ENCODE data around the gene GALNT17.

The GALNT17 gene

DNA sequence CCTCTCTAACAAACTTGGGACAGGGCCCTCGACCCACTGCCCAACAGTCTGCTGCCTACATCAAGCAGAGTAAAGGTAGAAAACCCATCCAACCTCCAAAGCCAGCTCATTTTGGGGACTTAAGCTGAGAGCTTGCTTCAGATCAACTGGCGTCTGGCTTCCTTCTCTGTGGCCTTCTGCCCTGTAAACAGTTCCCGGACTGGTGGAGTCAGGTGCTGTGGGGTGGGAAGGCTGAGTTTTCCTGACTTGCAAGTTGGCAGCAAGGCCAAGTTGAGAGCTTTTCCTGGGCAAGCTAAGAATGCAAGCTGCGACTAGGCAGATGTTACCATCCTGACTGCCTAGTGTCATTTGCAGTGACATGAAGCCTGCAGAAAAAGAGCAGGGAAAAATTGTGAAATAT, 3.7 kb downstream of the GALNT17 start:
- H3K27ac ChIP-seq = no peak overlapping the region
- DNase-seq (ENCODE audit: low spot score) = no peak
- CTCF ChIA-PET = interaction anchor here (0.5 to 0.6 kb wide), 2 partner anchors 370 to 1650 kb away, joined by 3 read pairs; no protein-coding TSS in a partner anchor
- TF ChIP-seq, protein P1, sequence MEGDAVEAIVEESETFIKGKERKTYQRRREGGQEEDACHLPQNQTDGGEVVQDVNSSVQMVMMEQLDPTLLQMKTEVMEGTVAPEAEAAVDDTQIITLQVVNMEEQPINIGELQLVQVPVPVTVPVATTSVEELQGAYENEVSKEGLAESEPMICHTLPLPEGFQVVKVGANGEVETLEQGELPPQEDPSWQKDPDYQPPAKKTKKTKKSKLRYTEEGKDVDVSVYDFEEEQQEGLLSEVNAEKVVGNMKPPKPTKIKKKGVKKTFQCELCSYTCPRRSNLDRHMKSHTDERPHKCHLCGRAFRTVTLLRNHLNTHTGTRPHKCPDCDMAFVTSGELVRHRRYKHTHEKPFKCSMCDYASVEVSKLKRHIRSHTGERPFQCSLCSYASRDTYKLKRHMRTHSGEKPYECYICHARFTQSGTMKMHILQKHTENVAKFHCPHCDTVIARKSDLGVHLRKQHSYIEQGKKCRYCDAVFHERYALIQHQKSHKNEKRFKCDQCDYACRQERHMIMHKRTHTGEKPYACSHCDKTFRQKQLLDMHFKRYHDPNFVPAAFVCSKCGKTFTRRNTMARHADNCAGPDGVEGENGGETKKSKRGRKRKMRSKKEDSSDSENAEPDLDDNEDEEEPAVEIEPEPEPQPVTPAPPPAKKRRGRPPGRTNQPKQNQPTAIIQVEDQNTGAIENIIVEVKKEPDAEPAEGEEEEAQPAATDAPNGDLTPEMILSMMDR (conservative IDR thresholded peaks at IDR 0.05; ENCODE audit: low read depth) = no peak
- POLR2A ChIA-PET (ENCODE audit: low non-redundant PET) = no interaction called here

DNA sequence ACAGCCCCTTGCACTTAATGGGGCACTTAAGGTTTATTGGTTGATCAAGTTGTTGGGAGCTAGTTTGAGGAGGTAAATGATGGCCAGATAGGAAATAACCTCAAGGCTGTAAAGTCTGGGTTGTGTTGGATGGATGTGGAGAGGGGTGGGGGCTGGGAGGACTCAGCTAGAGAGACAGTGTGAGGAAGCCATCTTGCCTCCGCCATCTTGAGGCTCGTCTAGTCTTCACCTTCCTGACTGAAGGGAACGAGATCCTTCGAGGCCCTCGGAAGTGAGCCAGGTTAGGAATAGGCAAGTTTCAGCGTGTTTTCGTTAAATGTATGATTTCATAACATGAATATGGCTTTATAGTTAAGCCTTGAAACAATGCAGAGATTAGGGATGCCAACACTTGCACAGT, 5.5 kb downstream of the GALNT17 start:
- TF ChIP-seq, protein P1 (conservative IDR thresholded peaks at IDR 0.05; ENCODE audit: low read depth) = no peak
- ChIA-PET CTCF (no interaction called here), POLR2A (ENCODE audit: low non-redundant PET) (no interaction called here)
- no peak overlapping the region for H3K27ac ChIP-seq
- DNase-seq (ENCODE audit: low spot score) = no peak

DNA sequence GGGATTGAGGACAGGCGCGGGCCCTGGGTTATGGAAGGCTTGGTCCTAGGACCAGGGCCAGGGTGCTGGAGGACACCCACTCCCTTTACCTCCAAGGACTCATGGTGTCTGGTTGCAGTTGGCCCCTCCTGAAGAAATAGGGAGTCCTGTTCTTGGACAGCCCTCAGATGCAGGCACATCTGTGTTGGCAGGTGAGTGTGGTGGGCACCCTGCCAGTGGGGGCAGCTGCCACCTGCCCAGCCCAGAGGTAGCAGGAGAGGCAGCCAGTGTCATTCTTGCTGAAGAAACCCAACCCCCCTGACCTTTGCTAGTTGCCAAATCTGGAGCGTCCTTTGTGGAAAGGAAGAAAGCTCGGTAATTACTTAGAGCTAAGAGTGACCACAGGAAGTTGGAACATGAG, 8.3 kb downstream of the GALNT17 start:
- POLR2A ChIA-PET (ENCODE audit: low non-redundant PET) = no interaction called here
- DNase-seq (ENCODE audit: low spot score) = no peak
- CTCF ChIA-PET = no interaction called here
- TF ChIP-seq, protein P1 (conservative IDR thresholded peaks at IDR 0.05; ENCODE audit: low read depth) = no peak
- H3K27ac ChIP-seq = no peak overlapping the region

DNA sequence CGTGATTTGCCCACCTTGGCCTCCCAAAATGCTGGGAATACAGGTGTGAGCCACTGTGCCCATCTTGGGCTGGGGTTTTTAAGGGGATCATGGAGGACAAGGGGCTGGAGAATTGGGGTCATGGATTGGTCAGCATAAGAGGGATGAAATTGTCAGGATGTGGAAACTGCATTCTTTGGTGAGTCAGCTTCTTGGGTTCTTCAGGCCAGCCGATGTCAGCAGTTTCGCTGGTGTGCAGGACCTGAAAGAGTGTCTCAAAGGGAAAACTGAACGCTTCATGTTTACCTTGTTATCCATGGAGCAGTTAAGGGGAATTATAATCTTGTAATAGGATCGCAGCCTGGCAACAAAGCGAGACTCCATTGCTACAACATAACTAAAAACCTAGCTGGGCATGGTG, 13.0 kb downstream of the GALNT17 start:
- TF ChIP-seq, protein P1 (conservative IDR thresholded peaks at IDR 0.05; ENCODE audit: low read depth) = no peak
- CTCF ChIA-PET = no interaction called here
- no peak for DNase-seq (ENCODE audit: low spot score)
- POLR2A ChIA-PET (ENCODE audit: low non-redundant PET) = no interaction called here
- H3K27ac ChIP-seq = no peak overlapping the region

DNA sequence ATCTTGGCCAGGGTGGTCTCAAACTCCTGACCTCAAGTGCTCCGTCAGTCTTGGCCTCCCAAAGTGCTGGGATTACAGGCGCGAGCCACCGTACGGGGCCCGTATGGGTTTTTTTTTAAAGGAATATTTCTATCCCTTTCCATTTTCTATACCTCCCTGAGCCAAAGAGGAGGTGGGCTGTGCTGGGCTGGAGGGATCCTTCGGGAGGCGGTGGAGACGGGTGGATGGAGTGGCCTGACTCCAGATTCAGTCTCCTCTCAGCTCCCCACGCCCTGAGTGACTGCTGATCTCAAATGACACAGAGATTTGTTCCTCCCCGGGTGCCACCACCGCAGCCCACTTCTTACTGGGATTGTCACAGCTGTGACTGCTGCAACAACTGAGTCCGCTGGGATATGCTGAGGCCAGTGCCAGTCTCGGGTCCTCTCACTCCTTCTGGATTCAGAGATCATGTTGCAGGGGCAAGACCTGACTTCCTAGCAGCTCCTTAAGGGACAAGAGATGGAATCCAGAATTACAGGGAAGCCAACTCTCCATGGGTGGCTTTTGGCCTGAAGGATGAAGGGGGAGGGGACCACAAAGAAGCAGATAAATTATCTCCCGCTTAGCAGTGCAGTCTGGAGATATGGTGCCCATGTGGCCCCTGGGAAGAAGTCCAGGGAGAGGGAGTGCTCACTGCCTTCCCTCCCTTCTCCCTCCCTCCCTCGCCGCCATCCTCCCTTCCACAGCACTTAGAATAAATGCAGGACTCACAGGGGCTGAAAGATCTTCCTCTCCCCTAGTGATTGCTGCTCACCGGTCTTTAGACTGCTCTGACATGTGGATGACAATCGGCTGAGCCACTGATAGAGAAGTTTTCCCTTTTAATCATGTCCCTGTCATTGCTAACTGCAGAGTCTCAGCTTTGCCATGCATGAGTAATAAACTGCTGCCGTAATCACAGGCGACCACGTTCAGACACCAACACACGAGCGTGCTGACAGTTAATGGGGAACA, 14.3 kb downstream of the GALNT17 start:
- ChIA-PET POLR2A (ENCODE audit: low non-redundant PET) (no interaction called here), CTCF (interaction anchor here (0.7 kb wide), 1 partner anchor 358 kb away, joined by 3 read pairs; no protein-coding TSS in a partner anchor)
- DNase-seq (ENCODE audit: low spot score) = no peak
- TF ChIP-seq, protein P1 (conservative IDR thresholded peaks at IDR 0.05; ENCODE audit: low read depth) = no peak
- H3K27ac ChIP-seq = no peak overlapping the region

DNA sequence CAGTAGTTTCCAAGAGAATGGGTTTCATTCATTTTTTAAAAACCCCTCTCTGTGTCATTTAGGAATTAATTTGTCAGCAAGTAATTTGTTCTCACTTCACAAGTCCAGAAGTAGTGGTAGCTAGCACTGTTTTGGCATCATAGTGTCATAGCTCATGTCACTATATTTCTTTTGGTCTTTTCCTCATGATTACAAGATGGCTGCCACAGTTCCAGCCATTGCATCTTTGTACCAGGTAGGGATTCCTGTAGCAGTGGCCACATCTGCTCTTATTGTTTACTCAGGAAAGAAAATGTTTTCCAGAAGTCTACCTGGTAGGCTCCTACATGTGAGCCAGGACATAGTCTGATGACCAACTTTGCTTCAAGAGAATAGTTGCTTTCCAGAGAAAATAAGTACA, 16.2 kb downstream of the GALNT17 start:
- ChIA-PET POLR2A (ENCODE audit: low non-redundant PET) (no interaction called here), CTCF (no interaction called here)
- H3K27ac ChIP-seq = no peak overlapping the region
- TF ChIP-seq, protein P1 (conservative IDR thresholded peaks at IDR 0.05; ENCODE audit: low read depth) = no peak
- DNase-seq (ENCODE audit: low spot score) = no peak

Data from RWPE1 (cell line).